Measurements from ENCODE around the gene LMTK2.
A peak's percentile ranks its signal among the peaks of the same experiment; 100 is the strongest.

The LMTK2 gene

GRCh38 chr7:98136423-98136822 is 29.8 kb downstream of the LMTK2 start:
- no peak for FAIRE-seq
- no peak for DNase-seq (ENCODE audit: low spot score)

- no peak for FAIRE-seq
These were observed 30.6 kb downstream of the LMTK2 start for GRCh38 chr7:98137134-98137825.

GRCh38 chr7:98137826-98138151 is 31.1 kb downstream of the LMTK2 start:
- FAIRE-seq (no peak), DNase-seq (ENCODE audit: low spot score) (no peak)

More at GRCh38 chr7:98137134-98137825, 30.6 kb downstream of the LMTK2 start:
- no peak for DNase-seq (ENCODE audit: low spot score)

- no peak for FAIRE-seq
- DNase-seq (ENCODE audit: low spot score): no peak
These were observed 32.0 kb downstream of the LMTK2 start for GRCh38 chr7:98138672-98139071.

GRCh38 chr7:98142658-98143057 is 36.0 kb downstream of the LMTK2 start:
- DNase-seq (ENCODE audit: low spot score) (no peak), FAIRE-seq (no peak)

- FAIRE-seq: no peak
These were observed 41.9 kb downstream of the LMTK2 start for GRCh38 chr7:98148607-98149006.

GRCh38 chr7:98149116-98149692 is 42.5 kb downstream of the LMTK2 start:
- DNase-seq (ENCODE audit: low spot score): no peak
- FAIRE-seq: no peak

More at GRCh38 chr7:98148607-98149006, 41.9 kb downstream of the LMTK2 start:
- no peak for DNase-seq (ENCODE audit: low spot score)

- no peak for FAIRE-seq
These were observed 45.2 kb downstream of the LMTK2 start for GRCh38 chr7:98151884-98152283.

GRCh38 chr7:98156700-98157099 is 50.0 kb downstream of the LMTK2 start:
- FAIRE-seq (no peak), DNase-seq (ENCODE audit: low spot score) (no peak)

More at GRCh38 chr7:98151884-98152283, 45.2 kb downstream of the LMTK2 start:
- no peak for DNase-seq (ENCODE audit: low spot score)

GRCh38 chr7:98157761-98158160 is 51.1 kb downstream of the LMTK2 start:
- FAIRE-seq (no peak), DNase-seq (ENCODE audit: low spot score) (no peak)

- no peak for DNase-seq (ENCODE audit: low spot score)
- no peak for FAIRE-seq
These were observed 56.1 kb downstream of the LMTK2 start for GRCh38 chr7:98162758-98163157.

GRCh38 chr7:98163269-98163668 is 56.6 kb downstream of the LMTK2 start:
- no peak for FAIRE-seq
- DNase-seq (ENCODE audit: low spot score): no peak

GRCh38 chr7:98163704-98164494 is 57.2 kb downstream of the LMTK2 start:
- FAIRE-seq (no peak), DNase-seq (ENCODE audit: low spot score) (no peak)

- FAIRE-seq (no peak), DNase-seq (ENCODE audit: low spot score) (peak; percentile 44)
These were observed 59.4 kb downstream of the LMTK2 start for GRCh38 chr7:98165827-98166667.

- DNase-seq (ENCODE audit: low spot score) (no peak), FAIRE-seq (peak; percentile 61)
These were observed 60.0 kb downstream of the LMTK2 start for GRCh38 chr7:98166668-98166970.

GRCh38 chr7:98167653-98168052 is 61.0 kb downstream of the LMTK2 start:
- FAIRE-seq: no peak
- no peak for DNase-seq (ENCODE audit: low spot score)

- FAIRE-seq (no peak), DNase-seq (ENCODE audit: low spot score) (peak; percentile 95)
These were observed 61.7 kb downstream of the LMTK2 start for GRCh38 chr7:98168181-98168903.

GRCh38 chr7:98168904-98169621 is 62.4 kb downstream of the LMTK2 start:
- no peak for FAIRE-seq
- no peak for DNase-seq (ENCODE audit: low spot score)

GRCh38 chr7:98170966-98171365 is 64.3 kb downstream of the LMTK2 start:
- DNase-seq (ENCODE audit: low spot score) (no peak), FAIRE-seq (no peak)

GRCh38 chr7:98171449-98171848 is 64.8 kb downstream of the LMTK2 start:
- DNase-seq (ENCODE audit: low spot score) (no peak), FAIRE-seq (no peak)
